HAP-1 (cell line): ENCODE measurements around the gene MCCD1.
"Not testable (repeated sequence)": the region's sequence is repeated elsewhere in the genome, so short reads cannot be mapped to it uniquely, and the experiment has no call there.

Source experiments
- DNase-seq, 2 experiments: peaks; one replicate each; pipeline ENCODE4 v3.0.0-alpha.2; 2016 to 2020; ENCODE audit warnings: low spot score in 2 of 2
- H3K27me3 ChIP-seq: fragments of 250-450 bp; sonication (Bioruptor Pico); 2 replicates; pipeline ENCODE4 v1.5.1; 2020; ENCODE audit warnings: low read depth, mild to moderate bottlenecking, moderate library complexity
- H3K36me3 ChIP-seq: fragments of 250-450 bp; sonication (Bioruptor Pico); replicated peaks from 2 replicates; pipeline ENCODE4 v1.5.1; 2020; ENCODE audit warnings: mild to moderate bottlenecking
- H3K4me1 ChIP-seq: fragments of 250-450 bp; sonication (Bioruptor Pico); 2 replicates; pipeline ENCODE4 v1.5.1; 2020; ENCODE audit warnings: mild to moderate bottlenecking
- H3K4me3 ChIP-seq: fragments of 250-450 bp; sonication (Bioruptor Pico); 2 replicates; pipeline ENCODE4 v1.5.1; 2020; ENCODE audit warnings: mild to moderate bottlenecking, moderate library complexity
- H3K9me3 ChIP-seq: fragments of 250-450 bp; sonication (Bioruptor Pico); 2 replicates; pipeline ENCODE4 v1.5.1; 2020; ENCODE audit warnings: mild to moderate bottlenecking, moderate library complexity
- in situ Hi-C: fragments of 300-500 bp; cut with MboI; formaldehyde crosslinking; loops from 3 replicates; pipeline ENCODE4 v1.14.3; 2020; ENCODE audit warnings: low sequenced_read_pairs, inconsistent platforms, mixed read lengths

MCCD1 gene, protein sequence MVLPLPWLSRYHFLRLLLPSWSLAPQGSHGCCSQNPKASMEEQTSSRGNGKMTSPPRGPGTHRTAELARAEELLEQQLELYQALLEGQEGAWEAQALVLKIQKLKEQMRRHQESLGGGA

DNA sequence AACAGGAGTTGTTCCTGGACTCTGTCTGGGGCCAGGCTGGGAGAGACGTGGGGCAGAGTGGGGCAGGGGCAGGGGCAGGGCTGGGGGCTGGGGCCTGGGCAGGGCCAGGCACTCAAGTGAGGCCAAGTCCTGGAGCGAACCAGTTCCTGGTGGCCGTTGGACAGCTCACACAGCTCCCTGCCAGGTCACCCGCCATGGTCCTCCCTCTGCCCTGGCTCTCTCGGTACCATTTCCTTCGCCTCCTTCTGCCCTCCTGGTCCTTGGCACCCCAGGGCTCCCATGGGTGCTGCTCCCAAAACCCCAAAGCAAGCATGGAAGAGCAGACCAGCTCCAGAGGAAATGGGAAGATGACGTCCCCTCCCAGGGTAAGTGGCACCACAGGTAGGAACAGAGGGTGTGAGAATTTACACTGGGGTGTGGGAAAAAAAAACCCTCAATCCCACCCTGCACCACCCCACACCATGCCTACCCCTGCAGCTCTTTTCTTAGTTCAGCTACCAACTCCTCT lies at the start of gene MCCD1:
TSS of gene MCCD1 (plus strand) at position 142 of the 508 bp plus-strand sequence. CDS start at position 195, 53 bp downstream.
- H3K9me3 ChIP-seq = no peaks in the 10 kb centered on the region
- peak in 1 of 2 experiments; percentile 37 for DNase-seq
- H3K4me1 ChIP-seq = no peaks in the 10 kb centered on the region
- no peak within 1 kb of the TSS for H3K4me3 ChIP-seq
- in situ Hi-C loops = no loop called here
- H3K27me3 ChIP-seq = no peaks in the 10 kb centered on the region
- peaks cover 41% of the 10 kb centered on the region for H3K36me3 ChIP-seq

DNA sequence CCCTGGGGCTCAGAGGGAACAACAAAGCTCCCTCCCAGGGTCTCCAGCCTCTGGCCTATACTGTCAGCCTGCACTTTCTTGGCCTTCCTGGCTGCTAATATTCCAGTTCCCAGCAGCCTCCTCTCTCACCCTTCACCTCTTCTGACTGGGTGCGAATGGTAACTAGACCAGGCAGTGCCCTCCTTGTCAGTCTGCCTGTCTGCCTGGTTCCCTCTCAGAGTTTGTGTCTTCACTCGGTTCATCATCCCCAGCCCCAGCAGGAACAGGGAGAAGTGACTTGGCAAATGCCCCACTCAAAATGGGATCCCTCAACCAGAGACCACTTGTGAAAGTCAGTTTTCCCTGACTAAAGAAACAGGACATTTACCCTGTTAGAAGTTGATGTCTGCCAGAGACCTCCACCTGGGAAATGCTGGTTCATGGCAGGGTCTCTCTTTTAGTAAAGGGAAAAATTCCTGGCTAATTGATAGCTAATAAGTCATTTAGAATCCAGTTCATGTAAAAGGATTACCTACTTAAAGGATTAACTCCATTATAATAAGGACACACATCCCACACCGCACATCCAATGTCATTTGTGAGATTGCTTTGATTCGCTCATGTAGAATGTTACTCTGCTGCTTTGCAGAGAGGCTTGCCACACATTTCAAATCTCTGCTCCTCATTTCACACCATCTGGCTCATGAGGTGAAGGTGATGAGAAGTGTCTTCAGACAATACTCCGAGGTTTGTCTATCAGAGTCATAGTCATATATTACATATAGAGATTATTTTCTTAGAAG lies 49.4 kb upstream of the MCCD1 start:
- in situ Hi-C loops = no loop called here
- H3K27me3 ChIP-seq = peaks cover 8% of the 10 kb centered on the region
- H3K9me3 ChIP-seq = no peaks in the 10 kb centered on the region
- no peak overlapping the region for H3K4me3 ChIP-seq
- no peaks in the 10 kb centered on the region for H3K36me3 ChIP-seq
- peak in 1 of 2 experiments; percentile 20 for DNase-seq
- H3K4me1 ChIP-seq = no peaks in the 10 kb centered on the region

DNA sequence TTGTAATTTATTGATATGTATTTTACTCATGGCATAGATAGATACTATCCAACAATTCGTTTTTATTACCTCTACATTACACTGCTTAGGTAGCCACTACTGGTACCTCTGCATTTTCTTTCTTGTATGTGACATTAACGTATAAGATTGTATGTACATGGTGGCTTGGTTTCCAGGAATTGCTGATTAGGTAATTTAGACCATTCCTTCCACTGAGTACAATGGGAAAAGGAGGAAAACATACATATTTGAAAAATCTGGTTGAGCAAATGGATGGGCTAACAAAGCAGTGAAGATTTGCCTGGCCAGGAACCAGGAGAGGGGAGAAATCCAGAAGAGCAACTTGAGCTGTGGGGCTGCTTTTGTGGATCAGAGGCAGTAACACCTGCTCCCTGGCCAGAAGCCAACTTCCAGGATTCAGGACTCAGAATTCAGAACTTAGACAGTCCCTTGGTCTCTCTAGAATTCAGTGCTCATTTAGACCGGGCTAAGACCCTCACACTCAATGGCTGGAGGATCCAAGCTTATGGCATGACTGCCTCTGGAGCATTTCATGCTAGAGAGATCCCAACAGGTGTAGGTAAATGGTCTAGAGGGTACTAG lies 48.7 kb upstream of the MCCD1 start:
- DNase-seq = no peak
- in situ Hi-C loops = no loop called here
- no peaks in the 10 kb centered on the region for H3K36me3 ChIP-seq

DNA sequence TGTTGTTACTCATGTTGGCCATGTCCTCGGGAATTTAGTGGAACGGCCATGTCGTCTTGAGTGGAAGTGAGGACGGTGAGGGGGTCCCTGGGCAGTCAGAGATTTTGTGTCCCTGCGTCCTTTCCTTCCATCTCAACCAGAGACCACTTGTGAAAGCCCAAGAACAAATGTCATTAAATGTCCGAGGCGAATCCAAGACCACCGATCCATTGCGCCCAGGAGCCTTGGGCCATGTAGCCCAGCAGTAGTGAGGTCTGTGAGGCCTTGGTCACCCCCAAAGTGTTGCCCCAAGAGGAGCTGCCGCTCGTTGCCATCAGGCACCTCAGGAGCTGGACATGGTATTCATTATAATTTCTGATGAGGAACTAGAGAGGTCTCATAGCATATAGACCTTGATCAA lies 48.2 kb upstream of the MCCD1 start:
- in situ Hi-C loops = no loop called here

More for the DNA sequence above, 48.7 kb upstream of the MCCD1 start:
- 0 out of 2 replicates have a peak, but pooled peaks cover 6% of the 10 kb centered on the region for H3K27me3 ChIP-seq
- no peaks in the 10 kb centered on the region for H3K4me1 ChIP-seq
- no peak overlapping the region for H3K4me3 ChIP-seq
- H3K9me3 ChIP-seq = no peaks in the 10 kb centered on the region

DNA sequence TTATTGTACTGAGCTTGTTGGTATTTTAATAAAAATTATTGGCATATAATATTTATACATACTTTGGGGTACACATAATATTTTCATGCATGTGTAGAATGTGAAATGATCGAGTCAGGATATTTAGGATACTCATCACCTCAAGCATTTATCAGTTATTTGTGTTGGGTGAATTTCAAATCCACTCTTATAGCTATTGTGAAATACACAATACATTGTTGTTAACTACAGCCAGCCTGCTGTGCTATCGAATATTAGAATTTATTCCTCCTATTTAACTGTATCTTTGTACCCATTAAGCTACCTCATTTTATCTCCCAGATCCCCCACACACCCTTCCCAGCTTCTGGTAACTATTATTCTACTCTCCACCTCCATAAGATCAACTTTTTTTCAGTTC lies 45.4 kb upstream of the MCCD1 start:
- DNase-seq = no peak
- Histone ChIP-seq H3K9me3 (no peaks in the 10 kb centered on the region), H3K4me1 (no peaks in the 10 kb centered on the region), H3K4me3 (no peak overlapping the region), H3K36me3 (no peaks in the 10 kb centered on the region), H3K27me3 (0 out of 2 replicates have a peak, but pooled peaks cover 6% of the 10 kb centered on the region)
- in situ Hi-C loops = no loop called here

More for the DNA sequence above, 48.2 kb upstream of the MCCD1 start:
- no peak for DNase-seq
- no peaks in the 10 kb centered on the region for H3K9me3 ChIP-seq
- H3K4me1 ChIP-seq = no peaks in the 10 kb centered on the region
- 0 out of 2 replicates have a peak, but pooled peaks cover 6% of the 10 kb centered on the region for H3K27me3 ChIP-seq
- no peaks in the 10 kb centered on the region for H3K36me3 ChIP-seq
- no peak overlapping the region for H3K4me3 ChIP-seq

DNA sequence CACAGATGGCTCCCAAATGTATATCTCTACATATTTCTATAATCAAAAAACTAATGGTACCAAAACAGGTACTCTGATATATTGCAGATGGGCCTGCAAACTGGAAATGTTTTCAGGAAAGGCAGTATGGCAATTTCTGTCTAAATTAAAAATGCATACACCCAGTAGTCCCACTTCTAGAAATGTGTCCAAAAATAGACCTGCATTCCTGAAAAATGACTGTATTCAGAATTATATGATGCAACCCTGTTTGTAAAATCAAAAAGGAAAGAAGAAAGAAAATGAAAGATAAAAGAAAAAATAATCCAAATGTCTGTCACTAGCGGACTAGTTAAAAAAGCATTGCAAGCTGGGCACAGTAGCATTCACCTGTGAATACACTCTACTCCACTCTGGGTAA lies 43.7 kb upstream of the MCCD1 start:
- H3K36me3 ChIP-seq = no peaks in the 10 kb centered on the region
- H3K9me3 ChIP-seq = no peaks in the 10 kb centered on the region
- H3K4me3 ChIP-seq = no peak overlapping the region
- no peaks in the 10 kb centered on the region for H3K27me3 ChIP-seq
- no peak for DNase-seq
- H3K4me1 ChIP-seq = no peaks in the 10 kb centered on the region
- in situ Hi-C loops = no loop called here

DNA sequence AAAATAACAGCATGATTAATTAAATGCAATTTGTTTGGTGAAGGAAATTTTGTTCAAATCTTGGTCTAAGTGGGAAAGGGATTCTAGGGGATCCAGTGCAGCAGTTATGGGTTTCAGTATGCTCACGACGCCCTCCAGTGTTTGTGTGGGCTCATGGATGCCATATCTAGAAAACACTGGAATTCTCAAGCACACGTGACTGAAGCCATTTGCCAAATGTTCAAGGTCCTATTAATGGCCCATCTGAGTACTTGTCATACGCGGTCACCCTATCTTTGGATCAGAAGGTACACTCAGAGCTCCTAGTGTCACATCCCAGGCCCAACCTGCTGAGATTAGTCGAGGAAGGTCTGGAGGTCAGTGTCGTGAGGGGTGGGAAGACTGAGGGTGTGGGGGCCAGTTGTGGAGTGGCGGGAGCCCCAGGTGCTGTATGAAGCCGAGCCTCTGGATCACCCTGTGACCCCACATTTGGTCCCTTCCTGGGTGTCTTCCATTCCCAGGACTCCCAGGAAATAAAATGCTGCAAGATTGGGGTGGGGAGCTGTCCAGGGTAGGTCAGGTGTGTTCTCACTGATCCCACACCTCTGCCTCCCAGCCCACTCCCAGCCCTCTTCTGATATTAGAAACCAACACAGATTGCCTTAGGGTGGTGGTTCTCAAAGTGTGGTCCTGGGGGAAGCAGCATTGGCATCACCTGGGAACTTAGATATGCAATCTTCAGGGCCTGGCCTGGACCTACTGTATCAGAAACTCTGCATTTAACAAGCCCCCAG lies 42.5 kb upstream of the MCCD1 start:
- H3K4me1 ChIP-seq, in situ Hi-C loops, H3K4me3 ChIP-seq, H3K36me3 ChIP-seq, H3K9me3 ChIP-seq, DNase-seq, H3K27me3 ChIP-seq: not testable (repeated sequence)

DNA sequence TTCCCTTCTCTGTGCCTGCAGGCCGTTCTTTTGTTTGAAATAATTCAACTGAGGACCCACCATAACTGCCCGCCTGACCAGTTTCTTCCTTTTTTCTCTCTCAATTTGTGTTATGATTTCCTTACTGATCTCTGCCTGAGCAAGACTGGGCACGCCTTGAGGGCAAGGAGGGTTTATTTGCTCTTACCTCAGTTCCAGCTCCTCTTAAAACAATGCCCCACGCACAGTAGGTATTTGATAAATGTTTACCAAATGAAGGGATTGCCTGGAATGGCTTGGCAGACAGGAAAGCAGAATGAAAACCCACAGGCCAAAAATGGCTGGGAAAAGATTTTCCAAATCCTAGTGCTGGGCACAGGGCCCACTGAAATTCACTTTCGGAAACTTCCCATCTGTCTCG lies 41.1 kb upstream of the MCCD1 start:
- not testable (repeated sequence) for H3K27me3 ChIP-seq

DNA sequence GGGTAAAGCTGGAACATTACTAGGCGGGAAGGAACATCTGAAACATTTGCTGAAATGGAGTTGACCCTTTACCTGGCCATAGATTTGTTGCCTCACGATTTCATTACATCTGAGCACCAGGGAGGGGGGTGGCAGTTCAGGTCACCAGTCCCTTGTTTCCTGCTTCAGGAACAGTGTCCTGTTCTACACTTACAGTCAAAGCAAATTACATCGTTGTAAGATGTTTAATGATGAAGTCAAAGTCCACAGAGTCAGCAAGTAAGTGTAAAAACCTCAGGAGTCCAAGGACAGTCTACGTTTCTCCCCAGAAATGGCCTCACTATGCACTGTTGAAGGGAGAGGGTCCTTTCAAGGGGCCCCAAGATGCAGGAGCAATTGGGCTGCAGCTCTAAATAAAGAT lies 39.7 kb upstream of the MCCD1 start:
- DNase-seq = no peak
- Histone ChIP-seq H3K4me3 (no peak overlapping the region), H3K36me3 (no peaks in the 10 kb centered on the region), H3K9me3 (no peaks in the 10 kb centered on the region), H3K4me1 (peaks cover 10% of the 10 kb centered on the region), H3K27me3 (no peaks in the 10 kb centered on the region)
- in situ Hi-C loops = no loop called here

More for the DNA sequence above, 41.1 kb upstream of the MCCD1 start:
- H3K36me3 ChIP-seq, H3K4me3 ChIP-seq, H3K4me1 ChIP-seq, in situ Hi-C loops, H3K9me3 ChIP-seq, DNase-seq: not testable (repeated sequence)

DNA sequence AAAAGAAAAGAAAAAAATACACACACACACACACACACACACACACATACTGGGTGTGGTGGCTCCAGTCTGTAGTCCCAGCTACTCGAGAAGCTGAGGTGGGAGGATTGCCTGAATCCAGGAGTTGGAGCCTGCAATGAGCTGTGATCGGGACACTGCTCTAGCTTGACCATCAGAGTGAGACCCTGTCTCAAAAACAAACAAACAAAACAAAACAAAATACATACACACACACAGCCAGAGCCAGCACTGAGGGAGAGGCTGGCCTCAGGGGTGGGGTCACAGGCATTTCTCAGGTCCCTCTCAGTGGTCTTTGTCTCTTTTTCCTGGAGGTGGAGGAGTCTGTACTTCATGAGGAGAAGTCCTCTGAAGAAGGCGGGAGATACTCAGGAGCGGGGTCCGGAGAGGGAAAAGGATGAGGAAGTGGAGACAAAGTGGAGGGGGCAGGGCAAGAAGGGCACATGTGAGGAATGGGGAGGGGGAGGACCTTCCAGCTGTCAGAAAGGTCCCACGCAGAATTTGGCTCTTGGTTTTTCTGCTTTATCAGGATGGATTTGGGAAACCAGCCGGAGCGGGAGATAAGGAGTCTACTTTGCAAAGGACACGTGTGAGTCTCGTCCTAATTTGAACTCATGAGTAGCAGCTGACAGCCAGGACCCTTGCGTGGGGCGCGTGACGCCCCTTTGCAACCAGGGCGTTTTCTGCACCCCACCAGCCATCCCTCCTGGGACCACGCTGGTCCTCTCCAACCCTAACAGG lies 38.5 kb upstream of the MCCD1 start:
- peaks cover 10% of the 10 kb centered on the region for H3K4me1 ChIP-seq
- H3K4me3 ChIP-seq = no peak overlapping the region
- no peaks in the 10 kb centered on the region for H3K36me3 ChIP-seq
- DNase-seq = no peak
- no peaks in the 10 kb centered on the region for H3K9me3 ChIP-seq
- in situ Hi-C loops = loop anchor here (5.0 kb wide), 1 partner anchor 52 kb away; the partner anchor contains the start of gene DDX39B
- H3K27me3 ChIP-seq = no peaks in the 10 kb centered on the region

DNA sequence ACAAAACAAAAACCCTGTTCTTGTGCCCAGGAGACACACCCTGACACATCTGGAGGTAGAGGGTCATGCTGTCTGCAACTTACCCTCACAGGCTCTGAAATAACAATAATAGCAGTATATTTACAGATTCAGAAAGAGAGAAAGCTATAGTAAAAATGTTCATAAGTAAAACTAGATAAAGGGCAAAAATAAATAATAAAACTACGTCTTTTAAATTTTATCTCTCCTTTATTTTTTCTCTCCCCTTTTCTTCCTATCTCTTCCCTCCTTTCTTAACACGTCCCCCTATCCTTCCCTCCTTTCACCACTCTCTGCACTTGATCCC lies 35.2 kb upstream of the MCCD1 start:
- H3K9me3 ChIP-seq, DNase-seq, H3K27me3 ChIP-seq, H3K36me3 ChIP-seq: not testable (repeated sequence)
- peak overlapping the region; percentile 59 for H3K4me3 ChIP-seq
- H3K4me1 ChIP-seq = peaks cover 24% of the 10 kb centered on the region
- in situ Hi-C loops = loop anchor here (5.0 kb wide), 1 partner anchor 49 kb away; the partner anchor contains the start of gene DDX39B

DNA sequence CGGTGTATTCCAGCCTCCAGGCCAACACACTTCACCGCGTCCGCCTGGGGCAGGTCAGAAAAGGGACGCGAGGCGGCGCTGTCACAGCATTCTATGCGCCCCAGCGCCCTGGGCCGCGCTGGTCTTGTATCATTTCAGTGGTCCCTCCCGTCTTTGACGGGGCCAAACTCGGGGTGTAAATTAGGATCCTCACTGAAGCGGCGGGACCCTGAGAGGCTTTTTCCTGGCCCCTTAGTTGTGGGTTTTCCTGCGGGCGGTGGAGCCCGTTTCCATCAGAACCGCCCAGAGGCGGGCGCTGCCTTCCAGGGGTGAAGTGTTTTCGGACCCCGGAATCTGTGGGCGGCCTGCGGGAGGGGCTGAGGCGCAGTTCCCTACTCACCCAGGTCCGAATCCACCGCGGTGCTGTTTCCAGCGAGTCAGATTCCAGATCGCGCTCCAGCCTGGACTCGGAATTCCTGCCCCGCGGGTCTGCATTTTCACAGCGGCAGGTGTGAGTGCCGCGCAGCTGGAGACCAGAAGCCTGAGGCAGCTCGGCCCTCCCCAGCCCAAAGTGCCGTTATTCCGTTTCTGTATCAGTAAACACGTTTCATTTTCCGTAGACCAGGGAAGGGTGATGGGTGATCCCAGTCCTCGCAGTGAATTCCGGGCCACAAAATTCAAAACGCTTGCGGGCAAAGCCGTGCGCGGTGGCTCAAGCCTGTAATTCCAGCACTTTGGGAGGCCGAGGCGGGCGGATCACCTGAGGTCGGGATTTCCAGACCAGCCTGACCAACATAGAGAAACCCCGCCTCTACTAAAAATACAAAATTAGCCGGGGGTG lies 34.7 kb upstream of the MCCD1 start:
- in situ Hi-C loops = loop anchor here (5.0 kb wide), 1 partner anchor 48 kb away; the partner anchor contains the start of gene DDX39B
- H3K4me3 ChIP-seq = peak overlapping the region; percentile 59
- peaks cover 24% of the 10 kb centered on the region for H3K4me1 ChIP-seq

More for the DNA sequence above, 34.7 kb upstream of the MCCD1 start:
- Histone ChIP-seq H3K27me3 (no peaks in the 10 kb centered on the region), H3K36me3 (no peaks in the 10 kb centered on the region), H3K9me3 (no peaks in the 10 kb centered on the region)
- DNase-seq = peak; percentile 84 to 91
